ENCODE measurements around the gene FBXO2. TPM values are rescaled to one million over a fixed set of nuclear protein-coding genes. Genes with fewer than 3 reads are reported as not detected.

Gene FBXO2
- polyA plus RNA-seq, 1 donor (not counting 4 experiments of a cell fraction or from before 2014, with no cell fraction given) = 42.2 TPM

- dilution Hi-C loops (cut with MboI; ENCODE audit: extremely low pct_ligation_motif_present, low sequenced_read_pairs) = no loop called here
- Histone ChIP-seq H3K9me3 (ENCODE audit: control insufficient read depth, low read depth, low read length) (no peaks in the 10 kb centered on the region), H3K9me1 (ENCODE audit: control insufficient read depth, extremely low read depth, insufficient read depth, low read length) (no peaks in the 10 kb centered on the region), H3K27me3 (ENCODE audit: control insufficient read depth, extremely low read depth, insufficient read depth, low read length) (no peaks in the 10 kb centered on the region), H3K9ac (ENCODE audit: control insufficient read depth, extremely low read depth, insufficient read depth, low read length) (no peak overlapping the region), H3K36me3 (ENCODE audit: control insufficient read depth in 2 of 2, extremely low read depth in 1 of 2, insufficient read depth in 2 of 2, low read length in 2 of 2) (peaks cover 0 to 5% of the 10 kb centered on the region in 2 experiments), H2AFZ (ENCODE audit: control insufficient read depth, low read length) (no peak overlapping the region), H3K4me2 (ENCODE audit: control insufficient read depth, extremely low read depth, insufficient read depth, low read depth, low read length) (no peak overlapping the region), H3K27ac (ENCODE audit: control insufficient read depth, insufficient read depth, low read length) (no peak overlapping the region), H3K4me3 (ENCODE audit: control insufficient read depth in 2 of 3, extremely low read depth in 1 of 3, insufficient read depth in 2 of 3, low read depth in 1 of 3, low read length in 3 of 3) (no peak overlapping the region), H3K4me1 (ENCODE audit: control insufficient read depth, extremely low read depth, insufficient read depth, low read length) (peaks cover 18% of the 10 kb centered on the region), H4K20me1 (ENCODE audit: control insufficient read depth, extremely low read depth, insufficient read depth, low read length) (no peaks in the 10 kb centered on the region), H3K79me2 (ENCODE audit: control insufficient read depth, insufficient read depth, low read length) (peaks cover 3% of the 10 kb centered on the region)
- no peak for DNase-seq (ENCODE audit: low read depth, low spot score)
- no peak for FAIRE-seq
- TF ChIP-seq CTCF (optimal IDR thresholded peaks at IDR 0.05 in 1 of 3, IDR thresholded peaks at IDR 0.05 in 1 of 3, conservative IDR thresholded peaks at IDR 0.05 in 1 of 3; ENCODE audit: extremely low read depth in 1 of 3, insufficient read depth in 2 of 3, low read length in 3 of 3) (no peak), EZH2 (IDR thresholded peaks at IDR 0.05; ENCODE audit: low read length) (no peak)
Measured at GRCh38 chr1:11649624-11650330, 4.5 kb downstream of the FBXO2 start.

- TF ChIP-seq EZH2 (IDR thresholded peaks at IDR 0.05; ENCODE audit: low read length) (no peak), CTCF (optimal IDR thresholded peaks at IDR 0.05 in 1 of 3, IDR thresholded peaks at IDR 0.05 in 1 of 3, conservative IDR thresholded peaks at IDR 0.05 in 1 of 3; ENCODE audit: extremely low read depth in 1 of 3, insufficient read depth in 2 of 3, low read length in 3 of 3) (no peak)
- Histone ChIP-seq H3K9me1 (ENCODE audit: control insufficient read depth, extremely low read depth, insufficient read depth, low read length) (no peaks in the 10 kb centered on the region), H3K4me1 (ENCODE audit: control insufficient read depth, extremely low read depth, insufficient read depth, low read length) (peaks cover 18% of the 10 kb centered on the region), H3K4me3 (ENCODE audit: control insufficient read depth in 2 of 3, extremely low read depth in 1 of 3, insufficient read depth in 2 of 3, low read depth in 1 of 3, low read length in 3 of 3) (no peak overlapping the region), H4K20me1 (ENCODE audit: control insufficient read depth, extremely low read depth, insufficient read depth, low read length) (no peaks in the 10 kb centered on the region), H3K79me2 (ENCODE audit: control insufficient read depth, insufficient read depth, low read length) (peaks cover 3% of the 10 kb centered on the region), H3K27ac (ENCODE audit: control insufficient read depth, insufficient read depth, low read length) (no peak overlapping the region), H3K27me3 (ENCODE audit: control insufficient read depth, extremely low read depth, insufficient read depth, low read length) (no peaks in the 10 kb centered on the region), H3K4me2 (ENCODE audit: control insufficient read depth, extremely low read depth, insufficient read depth, low read depth, low read length) (no peak overlapping the region), H2AFZ (ENCODE audit: control insufficient read depth, low read length) (no peak overlapping the region), H3K9me3 (ENCODE audit: control insufficient read depth, low read depth, low read length) (no peaks in the 10 kb centered on the region), H3K9ac (ENCODE audit: control insufficient read depth, extremely low read depth, insufficient read depth, low read length) (no peak overlapping the region), H3K36me3 (ENCODE audit: control insufficient read depth in 2 of 2, extremely low read depth in 1 of 2, insufficient read depth in 2 of 2, low read length in 2 of 2) (peaks cover 0 to 5% of the 10 kb centered on the region in 2 experiments)
- dilution Hi-C loops (cut with MboI; ENCODE audit: extremely low pct_ligation_motif_present, low sequenced_read_pairs) = no loop called here
- DNase-seq (ENCODE audit: low read depth, low spot score) (no peak), FAIRE-seq (no peak)
Measured at GRCh38 chr1:11649237-11649623, 5.0 kb downstream of the FBXO2 start.

Data from keratinocyte (primary cell).